HepG2 (cell line): Measurements from ENCODE around the gene RPLP2. TPM values are rescaled to one million over a fixed set of nuclear protein-coding genes. Genes with fewer than 3 reads are reported as not detected.

ENCODE experiments used
- ATAC-seq: fragments of 200-7000 bp; cut with Tn5 transposase; 3 replicates; pipeline ENCODE4 v1.9.1; 2020; ENCODE audit warnings: mild to moderate bottlenecking, moderate library complexity
- BruUV-seq: library from RNA; stranded (reverse); fragments of 400-500 nt; replicated peaks from 2 replicates; lab custom pipeline; 2021; lab: Mats Ljungman, UMichigan
- CTCF ChIA-PET: fragments of 300-600 bp; formaldehyde crosslinking; extraction: SDS; loops from one replicate; lab custom pipeline; 2021; ENCODE audit warnings: low total read pairs, inconsistent platforms, low intra/inter-chr PET ratio; lab: Yijun Ruan, JAX
- POLR2A ChIA-PET: fragments of 350-600 bp; sonication (Branson Sonifier 250); formaldehyde crosslinking; loops from one replicate; lab custom pipeline; 2020; ENCODE audit warnings: antibody characterized with exemption, inconsistent platforms; lab: Yijun Ruan, JAX
- DNase-seq: peaks from one replicate; pipeline ENCODE4 v3.0.0-alpha.2; 2015; ENCODE audit warnings: low spot score
- FAIRE-seq: peaks from 3 replicates; lab custom pipeline; 2011; peaks lifted over from hg19 to GRCh38; lab: Jason Lieb, UNC
- H2AFZ ChIP-seq: one replicate; pipeline ENCODE4 v1.6.1; 2011; ENCODE audit warnings: low read length, inconsistent platforms
- H3K27ac ChIP-seq: fragments of 300-600 bp; 3 replicates; pipeline ENCODE4 v1.8.0; 2011; ENCODE audit warnings: mixed run types, mild to moderate bottlenecking, mixed read lengths, low read length, inconsistent platforms; ENCODE audit not compliant: insufficient read depth; ENCODE audit errors: extremely low read length
- H3K27me3 ChIP-seq, 2 experiments: fragments of 200-600 bp in 1 of 2; 2 replicates in 1 of 2; 3 replicates in 1 of 2; pipeline versions ENCODE4 v1.6.0 to v1.8.0; 2011; ENCODE audit warnings: low read length in 2 of 2, mild to moderate bottlenecking in 2 of 2, moderate library complexity in 2 of 2, inconsistent platforms in 1 of 2; ENCODE audit not compliant: insufficient read depth in 2 of 2, control insufficient read depth in 1 of 2
- H3K36me3 ChIP-seq, 2 experiments: fragments of 200-600 bp in 1 of 2; replicated peaks in 1 of 2; 2 replicates in 1 of 2; 3 replicates in 1 of 2; pipeline versions ENCODE4 v1.5.1 to v1.8.0; 2011; ENCODE audit warnings: low read length in 2 of 2, inconsistent platforms in 1 of 2; ENCODE audit not compliant: insufficient read depth in 2 of 2, control insufficient read depth in 1 of 2
- H3K4me1 ChIP-seq: 2 replicates; pipeline ENCODE4 v1.5.1; 2012; ENCODE audit warnings: low read length, inconsistent platforms; ENCODE audit not compliant: insufficient read depth
- H3K4me2 ChIP-seq: 2 replicates; pipeline ENCODE4 v1.6.0; 2011; ENCODE audit warnings: low read depth, low read length, inconsistent platforms
- H3K4me3 ChIP-seq, 3 experiments: fragments of 200-600 bp in 1 of 3; sonication (generic), shearing (Covaris generic) in 1 of 3; replicated peaks in 1 of 3; 2 replicates each; pipeline ENCODE4 v1.5.1; 2011 to 2016; ENCODE audit warnings: low read length in 3 of 3, inconsistent platforms in 2 of 3, low read depth in 2 of 3, mild to moderate bottlenecking in 2 of 3, control low read depth in 1 of 3, mixed read lengths in 1 of 3; ENCODE audit not compliant: insufficient read depth in 1 of 3
- H3K79me2 ChIP-seq: one replicate; pipeline ENCODE4 v1.6.1; 2011; ENCODE audit warnings: low read length, inconsistent platforms; ENCODE audit not compliant: insufficient read depth
- H3K9ac ChIP-seq: 2 replicates; pipeline ENCODE4 v1.6.0; 2011; ENCODE audit warnings: mild to moderate bottlenecking, low read depth, low read length, inconsistent platforms; ENCODE audit not compliant: insufficient read depth
- H3K9me3 ChIP-seq: 2 replicates; pipeline ENCODE4 v1.5.1; 2012; ENCODE audit warnings: mild to moderate bottlenecking, low read length
- H4K20me1 ChIP-seq: 2 replicates; pipeline ENCODE4 v1.6.0; 2011; ENCODE audit warnings: inconsistent platforms, mild to moderate bottlenecking, low read length, moderate library complexity; ENCODE audit not compliant: insufficient read depth
- KDM2A ChIP-seq: sonication (generic); formaldehyde crosslinking; IDR thresholded peaks from 2 replicates; pipeline ENCODE4 v1.4.0; 2020; ENCODE audit warnings: low read depth, missing genetic modification reagents, borderline replicate concordance
- PRDM15 ChIP-seq: sonication (generic); formaldehyde crosslinking; IDR thresholded peaks from 2 replicates; pipeline ENCODE4 v1.4.0; 2020; ENCODE audit warnings: missing genetic modification reagents
- RBFOX2 ChIP-seq: fragments of 200-400 bp; formaldehyde crosslinking; IDR thresholded peaks from 2 replicates; pipeline ENCODE4 v1.6.1; 2017; ENCODE audit warnings: low read depth, mild to moderate bottlenecking, low read length
- SYNCRIP ChIP-seq: fragments of 200-400 bp; formaldehyde crosslinking; IDR thresholded peaks from 2 replicates; pipeline ENCODE4 v1.6.1; 2018; ENCODE audit warnings: mild to moderate bottlenecking, low read depth, low read length; ENCODE audit not compliant: insufficient read depth
- TFE3 ChIP-seq: IDR thresholded peaks from 2 replicates; pipeline ENCODE4 v1.6.1; 2016
- TP53 ChIP-seq: sonication (generic); formaldehyde crosslinking; conservative IDR thresholded peaks from 2 replicates; pipeline ENCODE4 v1.4.0; 2020; ENCODE audit warnings: missing genetic modification reagents
- ZIK1 ChIP-seq: sonication (generic); formaldehyde crosslinking; IDR thresholded peaks from 2 replicates; pipeline ENCODE4 v1.5.0; 2020; ENCODE audit warnings: mild to moderate bottlenecking, low read depth, missing genetic modification reagents, borderline replicate concordance
- ZNF230 ChIP-seq: sonication (generic); formaldehyde crosslinking; IDR thresholded peaks from 2 replicates; pipeline ENCODE4 v1.4.0; 2020; ENCODE audit warnings: mild to moderate bottlenecking, missing genetic modification reagents
- ZSCAN30 ChIP-seq: sonication (generic); formaldehyde crosslinking; IDR thresholded peaks from 2 replicates; pipeline ENCODE4 v1.5.0; 2020; ENCODE audit warnings: mild to moderate bottlenecking, missing genetic modification reagents
- WGBS: methylation state at CpG from one replicate; pipeline ENCODE4 v1.1.6; 2017; ENCODE audit warnings: low lambda C conversion rate; 5-methylcytosine and 5-hydroxymethylcytosine counted together
- in situ Hi-C: cut with HindIII; loops from 2 replicates; pipeline ENCODE4 v1.10.0; 2017; ENCODE audit warnings: low pct_unique_long_range_greater_than_20kb; ENCODE audit not compliant: extremely low pct_ligation_motif_present
- intact Hi-C: fragments of 100-400 bp; cut with micrococcal nuclease; formaldehyde crosslinking; loops from one replicate; pipeline ENCODE4 v1.10.0; 2022; ENCODE audit not compliant: unreplicated experiment
- polyA plus RNA-seq, 8 experiments: library from polyadenylated mRNA; depleted of rRNA in 3 of 8; stranded (reverse) in 7 of 8; unstranded in 1 of 8; fragments of >200 nt; fragmentation: Illumina TruSeq in 4 of 8; extraction: Trizol in 4 of 8; gene quantifications; 2 replicates each; pipeline versions ENCODE4 v1.2.1 to v1.2.3, GENCODE V29; 2011 to 2016; ENCODE audit warnings: low read depth in 4 of 8, missing spikeins in 1 of 8, mixed read lengths in 1 of 8; ENCODE audit not compliant: insufficient read depth in 1 of 8
- total RNA-seq, 5 experiments: library from RNA; depleted of rRNA; stranded (reverse); fragments of >200 nt; fragmentation: Illumina TruSeq; extraction: Trizol; gene quantifications; 2 replicates each; pipeline ENCODE4 v1.2.3, GENCODE V29; 2016; ENCODE audit warnings: low read depth in 1 of 5

The RPLP2 gene
- total and polyA plus RNA-seq, 2 of the 13 experiments (the other 11 are each of a cell fraction or from before 2014, with no cell fraction given): 978 to 2,106 TPM

- no peak for TF ChIP-seq PRDM15 (CRISPR knock-in tag)
- no peak for TF ChIP-seq ZIK1 (CRISPR knock-in tag)
- TF ChIP-seq ZNF230: no peak
- peak; percentile 68 for TF ChIP-seq RBFOX2
- no peak for TF ChIP-seq TP53
Observed at GRCh38 chr11:834371-835316, 24.9 kb downstream of the RPLP2 start (continued).

- Histone ChIP-seq H4K20me1 (peaks cover 18% of the 10 kb centered on the region; the same call in 1 of the 2 replicates), H2AFZ (no peak overlapping the region), H3K79me2 (peaks cover 26% of the 10 kb centered on the region), H3K4me1 (peaks cover 75% of the 10 kb centered on the region), H3K4me2 (no peak overlapping the region), H3K27me3 (no peaks in the 10 kb centered on the region), H3K9me3 (no peaks in the 10 kb centered on the region), H3K36me3 (peaks cover 9 to 36% of the 10 kb centered on the region in 2 experiments), H3K4me3 (no peak overlapping the region), H3K9ac (no peak overlapping the region), H3K27ac (no peak overlapping the region)
- ChIA-PET POLR2A (interaction anchor here (11.1 to 16.1 kb wide), 2 partner anchors 7 to 17 kb away, joined by 141 to 264 read pairs; partner anchors contain the start of genes CD151, CRACR2B and PNPLA2), CTCF (no interaction called here)
- BruUV-seq: no TSS peak
- 100% methylated on average over 6 of the region's 14 CpGs for WGBS
- intact Hi-C loops (no loop called here), in situ Hi-C loops (no loop called here)
- DNase-seq: no peak
- no peak for ATAC-seq
- FAIRE-seq: no peak
- TF ChIP-seq ZSCAN30 (no peak), RBFOX2 (peak; percentile 63), SYNCRIP (no peak), KDM2A (CRISPR knock-in tag) (no peak), TFE3 (CRISPR knock-in tag) (no peak)
Observed at GRCh38 chr11:836274-836673, 26.5 kb downstream of the RPLP2 start.
